Body of pancreas (tissue), 4 donors: ENCODE measurements around the gene LDAH. TPM values are rescaled to one million over a fixed set of nuclear protein-coding genes. Genes with fewer than 3 reads are reported as not detected.

Experiments used
- ATAC-seq: fragments of 150-250 bp; one replicate; pipeline ENCODE4 v1.9.1; 2016
- DNase-seq, 4 donors: peaks; one replicate each; pipeline ENCODE4 v3.0.0-alpha.2; 2019
- H3K27ac ChIP-seq, 4 donors: fragments of 200-600 bp; sonication (generic); 1 replicate in 3 of 4; 2 replicates in 1 of 4; pipeline versions ENCODE4 v1.5.1 to v1.6.1; 2016 to 2019; ENCODE audit warnings: mild to moderate bottlenecking in 1 of 4, mixed read lengths in 1 of 4, moderate library complexity in 1 of 4
- H3K27me3 ChIP-seq, 2 donors: fragments of 200-600 bp; sonication (generic); one replicate each; pipeline ENCODE4 v1.6.0; 2016; ENCODE audit warnings: mild to moderate bottlenecking in 1 of 2
- H3K36me3 ChIP-seq, 2 donors: fragments of 200-600 bp; sonication (generic); replicated peaks in 1 of 2; 2 replicates each; pipeline ENCODE4 v1.5.1; 2016; ENCODE audit warnings: low read depth in 2 of 2; ENCODE audit not compliant: insufficient read depth in 1 of 2
- H3K4me1 ChIP-seq: fragments of 200-600 bp; sonication (generic); one replicate; pipeline ENCODE4 v1.6.0; 2016
- H3K4me3 ChIP-seq, 2 donors: fragments of 200-600 bp; sonication (generic); 1 replicate in 1 of 2; 2 replicates in 1 of 2; pipeline ENCODE4 v1.5.1; 2016 to 2019
- H3K9me3 ChIP-seq, 3 donors: fragments of 200-600 bp; sonication (generic); 1 replicate in 2 of 3; 2 replicates in 1 of 3; pipeline ENCODE4 v1.5.1; 2016
- POLR2A ChIP-seq, 3 donors: fragments of 450-650 bp; IDR thresholded peaks; one replicate each; pipeline ENCODE4 v1.6.1; 2016; ENCODE audit warnings: antibody characterized with exemption in 3 of 3, mild to moderate bottlenecking in 2 of 3
- WGBS, 2 donors: methylation state at CpG; one replicate each; pipeline ENCODE4 v1.1.5; 2017; 5-methylcytosine and 5-hydroxymethylcytosine counted together
- intact Hi-C: fragments of 100-400 bp; cut with DNase I; formaldehyde crosslinking; loops from one replicate; pipeline ENCODE4 v1.15.1; 2023
- total RNA-seq, 2 donors: library from RNA; depleted of rRNA; stranded (reverse); fragments of >200 nt; gene quantifications; one replicate each; pipeline ENCODE4 v1.1.0, GENCODE V29; 2016
- TF ChIP-seq, protein P1 (sequence below), 7 experiments: fragments of 450-650 bp in 4 of 7; fragments of 200-600 bp in 3 of 7; sonication (generic) in 3 of 7; IDR thresholded peaks; one replicate each; pipeline ENCODE4 v1.5.1; 2016 to 2019; ENCODE audit warnings: antibody characterized with exemption in 7 of 7

Gene LDAH
- total RNA-seq, 2 donors from 2014 or later = 6.9 to 10.6 TPM

DNA sequence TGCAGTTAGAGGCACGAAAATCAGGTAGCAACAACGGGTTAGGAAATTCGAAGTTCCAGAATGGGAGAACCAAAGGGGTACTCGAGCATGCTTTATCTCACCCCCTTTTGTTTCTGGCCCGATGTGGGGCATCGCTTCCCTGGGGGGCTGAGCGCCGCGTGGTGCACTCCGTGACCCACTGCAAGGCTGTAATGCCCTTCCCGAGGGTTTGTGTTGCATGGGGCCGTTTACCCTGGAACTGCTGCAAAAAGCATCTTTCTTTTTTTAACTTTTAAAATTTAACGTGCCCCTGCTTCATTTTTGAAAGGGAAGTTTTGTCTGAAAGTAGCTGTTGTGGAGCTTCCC lies 151.2 kb downstream of the LDAH start:
- TF ChIP-seq, protein P1, sequence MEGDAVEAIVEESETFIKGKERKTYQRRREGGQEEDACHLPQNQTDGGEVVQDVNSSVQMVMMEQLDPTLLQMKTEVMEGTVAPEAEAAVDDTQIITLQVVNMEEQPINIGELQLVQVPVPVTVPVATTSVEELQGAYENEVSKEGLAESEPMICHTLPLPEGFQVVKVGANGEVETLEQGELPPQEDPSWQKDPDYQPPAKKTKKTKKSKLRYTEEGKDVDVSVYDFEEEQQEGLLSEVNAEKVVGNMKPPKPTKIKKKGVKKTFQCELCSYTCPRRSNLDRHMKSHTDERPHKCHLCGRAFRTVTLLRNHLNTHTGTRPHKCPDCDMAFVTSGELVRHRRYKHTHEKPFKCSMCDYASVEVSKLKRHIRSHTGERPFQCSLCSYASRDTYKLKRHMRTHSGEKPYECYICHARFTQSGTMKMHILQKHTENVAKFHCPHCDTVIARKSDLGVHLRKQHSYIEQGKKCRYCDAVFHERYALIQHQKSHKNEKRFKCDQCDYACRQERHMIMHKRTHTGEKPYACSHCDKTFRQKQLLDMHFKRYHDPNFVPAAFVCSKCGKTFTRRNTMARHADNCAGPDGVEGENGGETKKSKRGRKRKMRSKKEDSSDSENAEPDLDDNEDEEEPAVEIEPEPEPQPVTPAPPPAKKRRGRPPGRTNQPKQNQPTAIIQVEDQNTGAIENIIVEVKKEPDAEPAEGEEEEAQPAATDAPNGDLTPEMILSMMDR (IDR thresholded peaks at IDR 0.05) = no peak
- TF ChIP-seq POLR2A (IDR thresholded peaks at IDR 0.05) = no peak
- Histone ChIP-seq H3K36me3 (no peaks in the 10 kb centered on the region), H3K4me3 (no peak overlapping the region), H3K27ac (no peak overlapping the region), H3K27me3 (peaks cover 0 to 19% of the 10 kb centered on the region in 2 donors), H3K9me3 (no peaks in the 10 kb centered on the region), H3K4me1 (peaks cover 15% of the 10 kb centered on the region)
- WGBS, 2 donors = 7 to 17% methylated on average over 13 of the region's 13 CpGs
- intact Hi-C loops = no loop called here
- DNase-seq (no peak), ATAC-seq (no peak)

DNA sequence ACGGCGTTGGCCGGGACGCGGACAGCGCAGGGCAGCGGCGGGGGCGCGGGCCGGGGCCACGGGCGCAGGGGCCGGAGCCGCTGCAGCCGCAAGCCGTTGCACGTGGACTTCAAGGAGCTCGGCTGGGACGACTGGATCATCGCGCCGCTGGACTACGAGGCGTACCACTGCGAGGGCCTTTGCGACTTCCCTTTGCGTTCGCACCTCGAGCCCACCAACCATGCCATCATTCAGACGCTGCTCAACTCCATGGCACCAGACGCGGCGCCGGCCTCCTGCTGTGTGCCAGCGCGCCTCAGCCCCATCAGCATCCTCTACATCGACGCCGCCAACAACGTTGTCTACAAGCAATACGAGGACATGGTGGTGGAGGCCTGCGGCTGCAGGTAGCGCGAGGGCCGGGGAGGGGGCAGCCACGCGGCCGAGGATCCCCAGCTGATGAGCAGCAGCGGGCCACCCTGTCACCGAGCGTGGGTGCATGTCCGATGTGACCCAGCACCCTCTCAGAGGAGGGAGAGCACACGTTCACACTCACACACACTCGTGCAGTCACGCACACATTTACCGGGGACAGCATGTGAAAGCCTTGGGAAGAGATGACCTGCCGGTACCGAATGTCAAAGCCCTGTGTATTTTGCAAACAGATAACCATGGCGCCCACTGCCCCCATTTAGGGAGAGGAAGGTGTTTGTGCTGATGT lies 151.7 kb downstream of the LDAH start:
- no peak for TF ChIP-seq POLR2A (IDR thresholded peaks at IDR 0.05)
- TF ChIP-seq, protein P1 (IDR thresholded peaks at IDR 0.05) = no peak
- H3K36me3 ChIP-seq = no peaks in the 10 kb centered on the region
- H3K27ac ChIP-seq = no peak overlapping the region
- H3K4me1 ChIP-seq = peaks cover 17% of the 10 kb centered on the region
- peaks cover 0 to 19% of the 10 kb centered on the region in 2 donors for H3K27me3 ChIP-seq
- 7 to 16% methylated on average over 18 to 59 of the region's 60 CpGs for WGBS, 2 donors
- no peak for ATAC-seq
- no peak for DNase-seq
- H3K9me3 ChIP-seq = no peaks in the 10 kb centered on the region
- intact Hi-C loops = no loop called here
- H3K4me3 ChIP-seq = no peak overlapping the region

DNA sequence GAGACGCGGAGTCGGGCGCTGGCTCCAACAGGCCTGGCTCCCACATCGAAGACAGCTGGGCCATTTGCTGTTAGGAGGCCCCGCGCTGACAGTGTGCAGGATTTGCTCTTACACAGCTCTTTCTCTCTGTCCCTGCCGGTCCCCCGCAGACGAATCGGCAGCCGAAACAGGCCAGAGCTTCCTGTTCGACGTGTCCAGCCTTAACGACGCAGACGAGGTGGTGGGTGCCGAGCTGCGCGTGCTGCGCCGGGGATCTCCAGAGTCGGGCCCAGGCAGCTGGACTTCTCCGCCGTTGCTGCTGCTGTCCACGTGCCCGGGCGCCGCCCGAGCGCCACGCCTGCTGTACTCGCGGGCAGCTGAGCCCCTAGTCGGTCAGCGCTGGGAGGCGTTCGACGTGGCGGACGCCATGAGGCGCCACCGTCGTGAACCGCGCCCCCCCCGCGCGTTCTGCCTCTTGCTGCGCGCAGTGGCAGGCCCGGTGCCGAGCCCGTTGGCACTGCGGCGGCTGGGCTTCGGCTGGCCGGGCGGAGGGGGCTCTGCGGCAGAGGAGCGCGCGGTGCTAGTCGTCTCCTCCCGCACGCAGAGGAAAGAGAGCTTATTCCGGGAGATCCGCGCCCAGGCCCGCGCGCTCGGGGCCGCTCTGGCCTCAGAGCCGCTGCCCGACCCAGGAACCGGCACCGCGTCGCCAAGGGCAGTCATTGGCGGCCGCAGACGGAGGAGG lies 152.4 kb downstream of the LDAH start:
- Histone ChIP-seq H3K4me1 (peaks cover 18% of the 10 kb centered on the region), H3K4me3 (no peak overlapping the region), H3K36me3 (no peaks in the 10 kb centered on the region), H3K27me3 (peaks cover 0 to 26% of the 10 kb centered on the region in 2 donors), H3K27ac (no peak overlapping the region), H3K9me3 (no peaks in the 10 kb centered on the region)
- ATAC-seq = no peak
- WGBS, 2 donors = 13% methylated on average over 83 of the region's 83 CpGs; no CpG with 5 or more reads in 1 of the 2 donors
- intact Hi-C loops = no loop called here
- TF ChIP-seq, protein P1 (IDR thresholded peaks at IDR 0.05) = no peak
- TF ChIP-seq POLR2A (IDR thresholded peaks at IDR 0.05) = no peak
- DNase-seq = no peak

- Histone ChIP-seq H3K27ac (no peak overlapping the region), H3K4me1 (peaks cover 18% of the 10 kb centered on the region), H3K4me3 (no peak overlapping the region), H3K9me3 (no peaks in the 10 kb centered on the region), H3K27me3 (peaks cover 0 to 26% of the 10 kb centered on the region in 2 donors), H3K36me3 (no peaks in the 10 kb centered on the region)
- TF ChIP-seq, protein P1 (IDR thresholded peaks at IDR 0.05) = no peak
- TF ChIP-seq POLR2A (IDR thresholded peaks at IDR 0.05) = no peak
- DNase-seq = no peak
- WGBS, 2 donors = 18 to 19% methylated on average over 26 to 45 of the region's 45 CpGs
- ATAC-seq = no peak
- intact Hi-C loops = no loop called here
Measured at GRCh38 chr2:20669562-20670314, 153.2 kb downstream of the LDAH start.
